Endothelial cell of umbilical vein (primary cell): ENCODE measurements around the gene PHTF1.

Experiments
- EZH2 ChIP-seq: IDR thresholded peaks from 2 replicates; pipeline ENCODE4 v1.6.1; 2012; ENCODE audit warnings: borderline replicate concordance, low read depth, mild to moderate bottlenecking, moderate library complexity, low read length, inconsistent platforms; ENCODE audit not compliant: severe bottlenecking
- FOS ChIP-seq: IDR thresholded peaks from 2 replicates; pipeline ENCODE4 v1.6.1; 2011; ENCODE audit warnings: mild to moderate bottlenecking, low read length, moderate library complexity, borderline replicate concordance; ENCODE audit not compliant: insufficient read depth
- JUN ChIP-seq: IDR thresholded peaks from 2 replicates; pipeline ENCODE4 v1.6.1; 2011; ENCODE audit warnings: borderline replicate concordance, low read depth; ENCODE audit not compliant: insufficient read length, insufficient read depth
- MYC ChIP-seq: IDR thresholded peaks from one replicate; pipeline ENCODE4 v1.6.1; 2011; ENCODE audit warnings: mild to moderate bottlenecking, low read depth, low read length
- POLR2A ChIP-seq: IDR thresholded peaks from 2 replicates; pipeline ENCODE4 v1.6.1; 2012; ENCODE audit warnings: low read depth, mild to moderate bottlenecking, control low read depth, low read length
- POLR2AphosphoS5 ChIP-seq: IDR thresholded peaks from 2 replicates; pipeline ENCODE4 v1.6.1; 2012; ENCODE audit warnings: low read depth, mild to moderate bottlenecking, control low read depth, low read length, moderate library complexity; ENCODE audit not compliant: insufficient read depth
- TF ChIP-seq, protein P1 (sequence below), 2 donors: IDR thresholded peaks; 1 replicate in 1 of 2; 2 replicates in 1 of 2; pipeline ENCODE4 v1.5.1; 2011; ENCODE audit warnings: low read length in 2 of 2, mild to moderate bottlenecking in 2 of 2, moderate library complexity in 2 of 2, control low read depth in 1 of 2, inconsistent platforms in 1 of 2, low read depth in 1 of 2; ENCODE audit not compliant: insufficient read depth in 1 of 2; ENCODE audit errors: extremely low read depth in 1 of 2
- TF ChIP-seq, protein P2 (sequence below): IDR thresholded peaks from 2 replicates; pipeline ENCODE4 v1.6.1; 2011; ENCODE audit not compliant: insufficient read depth, insufficient read length

DNA sequence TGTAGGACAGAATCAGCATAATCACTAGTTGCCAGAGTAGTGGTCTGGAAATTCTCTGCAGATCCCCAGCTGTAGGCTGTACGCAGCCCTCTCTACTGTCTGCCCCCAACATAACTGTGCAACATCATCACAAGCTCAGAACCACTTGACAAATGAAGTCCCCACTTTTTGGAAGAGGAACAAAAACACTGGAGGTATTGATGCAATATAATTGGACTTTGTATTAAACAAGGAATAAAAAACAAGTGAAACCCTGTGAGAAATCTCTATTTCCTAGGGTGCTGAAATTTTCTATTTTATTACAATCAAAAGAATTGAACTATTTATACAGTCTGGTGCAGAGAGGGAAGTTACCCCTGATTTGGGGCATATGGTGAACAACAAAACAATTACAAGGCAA lies 15.2 kb downstream of the PHTF1 start:
- TF ChIP-seq, protein P1, sequence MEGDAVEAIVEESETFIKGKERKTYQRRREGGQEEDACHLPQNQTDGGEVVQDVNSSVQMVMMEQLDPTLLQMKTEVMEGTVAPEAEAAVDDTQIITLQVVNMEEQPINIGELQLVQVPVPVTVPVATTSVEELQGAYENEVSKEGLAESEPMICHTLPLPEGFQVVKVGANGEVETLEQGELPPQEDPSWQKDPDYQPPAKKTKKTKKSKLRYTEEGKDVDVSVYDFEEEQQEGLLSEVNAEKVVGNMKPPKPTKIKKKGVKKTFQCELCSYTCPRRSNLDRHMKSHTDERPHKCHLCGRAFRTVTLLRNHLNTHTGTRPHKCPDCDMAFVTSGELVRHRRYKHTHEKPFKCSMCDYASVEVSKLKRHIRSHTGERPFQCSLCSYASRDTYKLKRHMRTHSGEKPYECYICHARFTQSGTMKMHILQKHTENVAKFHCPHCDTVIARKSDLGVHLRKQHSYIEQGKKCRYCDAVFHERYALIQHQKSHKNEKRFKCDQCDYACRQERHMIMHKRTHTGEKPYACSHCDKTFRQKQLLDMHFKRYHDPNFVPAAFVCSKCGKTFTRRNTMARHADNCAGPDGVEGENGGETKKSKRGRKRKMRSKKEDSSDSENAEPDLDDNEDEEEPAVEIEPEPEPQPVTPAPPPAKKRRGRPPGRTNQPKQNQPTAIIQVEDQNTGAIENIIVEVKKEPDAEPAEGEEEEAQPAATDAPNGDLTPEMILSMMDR (IDR thresholded peaks at IDR 0.05; ENCODE audit: extremely low read depth in 1 of 2, insufficient read depth in 1 of 2, low read depth in 1 of 2, low read length in 2 of 2): no peak
- TF ChIP-seq EZH2 (no peak), POLR2A (no peak), JUN (no peak), FOS (no peak), POLR2AphosphoS5 (no peak), MYC (no peak)
- TF ChIP-seq, protein P2, sequence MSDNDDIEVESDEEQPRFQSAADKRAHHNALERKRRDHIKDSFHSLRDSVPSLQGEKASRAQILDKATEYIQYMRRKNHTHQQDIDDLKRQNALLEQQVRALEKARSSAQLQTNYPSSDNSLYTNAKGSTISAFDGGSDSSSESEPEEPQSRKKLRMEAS: no peak
